Measurements from ENCODE around the gene CSRNP3. TPM values are rescaled to one million over a fixed set of nuclear protein-coding genes. Genes with fewer than 3 reads are reported as not detected.

The CSRNP3 gene
- total RNA-seq (not detected), total RNA-seq (0 to 0.12 reads per million in 2 donors)

- Mint-ChIP-seq H3K27me3 (peaks cover 7% of the 10 kb centered on the region), H3K4me1 (peaks cover 2% of the 10 kb centered on the region), H3K4me3 (no peak within 1 kb of the TSS), H3K27ac (no peak within 1 kb of the TSS), H3K36me3 (ENCODE audit: low read depth) (no peaks in the 10 kb centered on the region)
- ATAC-seq: no peak
- no peaks in the 10 kb centered on the region for H3K9me3 ChIP-seq (ENCODE audit: control insufficient read depth, low read length, poor library complexity, severe bottlenecking)
- DNase-seq: no peak
These were observed at the start of gene CSRNP3 for GRCh38 chr2:165469417-165469816. Gene CSRNP3, plus strand, starts transcription at chr2:165469698. Its CDS starts 125,368 bp downstream, at chr2:165595066.

- DNase-seq (no peak), ATAC-seq (no peak)
- Mint-ChIP-seq H3K4me3 (no peak overlapping the region), H3K27me3 (peaks cover 14% of the 10 kb centered on the region), H3K36me3 (ENCODE audit: low read depth) (no peaks in the 10 kb centered on the region), H3K27ac (no peak overlapping the region), H3K4me1 (no peaks in the 10 kb centered on the region)
- no peaks in the 10 kb centered on the region for H3K9me3 ChIP-seq (ENCODE audit: control insufficient read depth, low read length, poor library complexity, severe bottlenecking)
These were observed 49.3 kb upstream of the CSRNP3 start for GRCh38 chr2:165420231-165420630.

- H3K9me3 ChIP-seq (ENCODE audit: control insufficient read depth, low read length, poor library complexity, severe bottlenecking): no peaks in the 10 kb centered on the region
- ATAC-seq: no peak
- Mint-ChIP-seq H3K27ac (no peak overlapping the region), H3K36me3 (ENCODE audit: low read depth) (peaks cover 2% of the 10 kb centered on the region), H3K4me1 (no peaks in the 10 kb centered on the region), H3K27me3 (peaks cover 13% of the 10 kb centered on the region), H3K4me3 (no peak overlapping the region)
- no peak for DNase-seq
These were observed 46.4 kb upstream of the CSRNP3 start for GRCh38 chr2:165423081-165423480.

GRCh38 chr2:165425556-165425955, 43.9 kb upstream of the CSRNP3 start:
- no peak overlapping the region for H3K27ac Mint-ChIP-seq
- peaks cover 2% of the 10 kb centered on the region for H3K36me3 Mint-ChIP-seq (ENCODE audit: low read depth)
- ATAC-seq (no peak), DNase-seq (no peak)
- peaks cover 6% of the 10 kb centered on the region for H3K27me3 Mint-ChIP-seq
- no peak overlapping the region for H3K4me3 Mint-ChIP-seq
- no peaks in the 10 kb centered on the region for H3K9me3 ChIP-seq (ENCODE audit: control insufficient read depth, low read length, poor library complexity, severe bottlenecking)
- no peaks in the 10 kb centered on the region for H3K4me1 Mint-ChIP-seq

- no peak overlapping the region for H3K4me3 Mint-ChIP-seq
- ATAC-seq (no peak), DNase-seq (no peak)
- peaks cover 6% of the 10 kb centered on the region for H3K27me3 Mint-ChIP-seq
- H3K9me3 ChIP-seq (ENCODE audit: control insufficient read depth, low read length, poor library complexity, severe bottlenecking): no peaks in the 10 kb centered on the region
- H3K36me3 Mint-ChIP-seq (ENCODE audit: low read depth): peaks cover 2% of the 10 kb centered on the region
- no peaks in the 10 kb centered on the region for H3K4me1 Mint-ChIP-seq
- H3K27ac Mint-ChIP-seq: no peak overlapping the region
These were observed 41.8 kb upstream of the CSRNP3 start for GRCh38 chr2:165427686-165428085.

GRCh38 chr2:165428926-165429325, 40.6 kb upstream of the CSRNP3 start:
- ATAC-seq: no peak
- Mint-ChIP-seq H3K27ac (no peak overlapping the region), H3K27me3 (peaks cover 12% of the 10 kb centered on the region)

GRCh38 chr2:165431014-165431413, 38.5 kb upstream of the CSRNP3 start:
- no peaks in the 10 kb centered on the region for H3K9me3 ChIP-seq (ENCODE audit: control insufficient read depth, low read length, poor library complexity, severe bottlenecking)
- Mint-ChIP-seq H3K36me3 (ENCODE audit: low read depth) (peaks cover 2% of the 10 kb centered on the region), H3K4me3 (no peak overlapping the region), H3K4me1 (no peaks in the 10 kb centered on the region), H3K27me3 (peaks cover 12% of the 10 kb centered on the region), H3K27ac (no peak overlapping the region)
- ATAC-seq (no peak), DNase-seq (no peak)

More at GRCh38 chr2:165428926-165429325, 40.6 kb upstream of the CSRNP3 start:
- Mint-ChIP-seq H3K4me3 (no peak overlapping the region), H3K4me1 (no peaks in the 10 kb centered on the region), H3K36me3 (ENCODE audit: low read depth) (peaks cover 2% of the 10 kb centered on the region)
- H3K9me3 ChIP-seq (ENCODE audit: control insufficient read depth, low read length, poor library complexity, severe bottlenecking): no peaks in the 10 kb centered on the region
- no peak for DNase-seq

- ATAC-seq: no peak
These were observed 37.1 kb upstream of the CSRNP3 start for GRCh38 chr2:165432234-165432966.

GRCh38 chr2:165434865-165435496, 34.5 kb upstream of the CSRNP3 start:
- Mint-ChIP-seq H3K36me3 (ENCODE audit: low read depth) (no peaks in the 10 kb centered on the region), H3K4me1 (no peaks in the 10 kb centered on the region), H3K27me3 (peaks cover 6% of the 10 kb centered on the region), H3K27ac (no peak overlapping the region), H3K4me3 (no peak overlapping the region)
- no peak for DNase-seq
- no peaks in the 10 kb centered on the region for H3K9me3 ChIP-seq (ENCODE audit: control insufficient read depth, low read length, poor library complexity, severe bottlenecking)
- ATAC-seq: no peak

More at GRCh38 chr2:165432234-165432966, 37.1 kb upstream of the CSRNP3 start:
- Mint-ChIP-seq H3K4me3 (no peak overlapping the region), H3K27me3 (peaks cover 12% of the 10 kb centered on the region), H3K27ac (no peak overlapping the region), H3K4me1 (no peaks in the 10 kb centered on the region), H3K36me3 (ENCODE audit: low read depth) (peaks cover 2% of the 10 kb centered on the region)
- H3K9me3 ChIP-seq (ENCODE audit: control insufficient read depth, low read length, poor library complexity, severe bottlenecking): no peaks in the 10 kb centered on the region
- no peak for DNase-seq

- peaks cover 6% of the 10 kb centered on the region for H3K27me3 Mint-ChIP-seq
- no peaks in the 10 kb centered on the region for H3K4me1 Mint-ChIP-seq
- no peaks in the 10 kb centered on the region for H3K36me3 Mint-ChIP-seq (ENCODE audit: low read depth)
- no peak overlapping the region for H3K27ac Mint-ChIP-seq
- ATAC-seq: no peak
- H3K9me3 ChIP-seq (ENCODE audit: control insufficient read depth, low read length, poor library complexity, severe bottlenecking): no peaks in the 10 kb centered on the region
- H3K4me3 Mint-ChIP-seq: no peak overlapping the region
- DNase-seq: no peak
These were observed 33.9 kb upstream of the CSRNP3 start for GRCh38 chr2:165435611-165436010.

- Mint-ChIP-seq H3K4me3 (no peak overlapping the region), H3K27ac (no peak overlapping the region), H3K27me3 (peaks cover 6% of the 10 kb centered on the region), H3K36me3 (ENCODE audit: low read depth) (no peaks in the 10 kb centered on the region), H3K4me1 (no peaks in the 10 kb centered on the region)
- DNase-seq (no peak), ATAC-seq (no peak)
- H3K9me3 ChIP-seq (ENCODE audit: control insufficient read depth, low read length, poor library complexity, severe bottlenecking): no peaks in the 10 kb centered on the region
These were observed 32.9 kb upstream of the CSRNP3 start for GRCh38 chr2:165436559-165436958.

GRCh38 chr2:165440367-165440766, 29.1 kb upstream of the CSRNP3 start:
- H3K4me1 Mint-ChIP-seq: peaks cover 3% of the 10 kb centered on the region
- H3K27me3 Mint-ChIP-seq: no peaks in the 10 kb centered on the region
- H3K27ac Mint-ChIP-seq: no peak overlapping the region
- no peaks in the 10 kb centered on the region for H3K9me3 ChIP-seq (ENCODE audit: control insufficient read depth, low read length, poor library complexity, severe bottlenecking)
- ATAC-seq (no peak), DNase-seq (no peak)
- H3K36me3 Mint-ChIP-seq (ENCODE audit: low read depth): no peaks in the 10 kb centered on the region
- no peak overlapping the region for H3K4me3 Mint-ChIP-seq

- Mint-ChIP-seq H3K36me3 (ENCODE audit: low read depth) (no peaks in the 10 kb centered on the region), H3K4me3 (no peak overlapping the region), H3K4me1 (peaks cover 3% of the 10 kb centered on the region), H3K27me3 (no peaks in the 10 kb centered on the region), H3K27ac (no peak overlapping the region)
- ATAC-seq (no peak), DNase-seq (no peak)
- no peaks in the 10 kb centered on the region for H3K9me3 ChIP-seq (ENCODE audit: control insufficient read depth, low read length, poor library complexity, severe bottlenecking)
These were observed 26.0 kb upstream of the CSRNP3 start for GRCh38 chr2:165443511-165443910.

GRCh38 chr2:165448406-165448805, 21.1 kb upstream of the CSRNP3 start:
- Mint-ChIP-seq H3K27ac (no peak overlapping the region), H3K27me3 (peaks cover 5% of the 10 kb centered on the region), H3K4me1 (peaks cover 2% of the 10 kb centered on the region), H3K36me3 (ENCODE audit: low read depth) (no peaks in the 10 kb centered on the region), H3K4me3 (no peak overlapping the region)
- DNase-seq (no peak), ATAC-seq (no peak)
- H3K9me3 ChIP-seq (ENCODE audit: control insufficient read depth, low read length, poor library complexity, severe bottlenecking): no peaks in the 10 kb centered on the region

Data from T-helper 17 cell (primary cell).